Myocyte (in vitro differentiated cells): Measurements from ENCODE around the gene CLIP4. TPM values are rescaled to one million over a fixed set of nuclear protein-coding genes. Genes with fewer than 3 reads are reported as not detected.

ENCODE experiments used
- DNase-seq: peaks from one replicate; pipeline ENCODE4 v3.0.0-alpha.2; 2012; ENCODE audit warnings: low read depth
- total RNA-seq: library from RNA; depleted of rRNA; stranded (reverse); fragments of >200 nt; gene quantifications from 2 replicates; pipeline ENCODE4 v1.2.3, GENCODE V29; 2014

CLIP4 gene
- total RNA-seq, 1 donor from 2014 or later = 126 TPM

- DNase-seq = no peak
Observed at GRCh38 chr2:29186817-29187216, 71.6 kb downstream of the CLIP4 start.

- DNase-seq = no peak
Observed at GRCh38 chr2:29187926-29188325, 72.7 kb downstream of the CLIP4 start.

GRCh38 chr2:29189052-29189451 lies 73.8 kb downstream of the CLIP4 start:
- no peak for DNase-seq

- DNase-seq = no peak
Observed at GRCh38 chr2:29191817-29192216, 76.6 kb downstream of the CLIP4 start.

- DNase-seq = no peak
Observed at GRCh38 chr2:29192526-29192925, 77.3 kb downstream of the CLIP4 start.

- no peak for DNase-seq
Observed at GRCh38 chr2:29193111-29193510, 77.9 kb downstream of the CLIP4 start.

- no peak for DNase-seq
Observed at GRCh38 chr2:29193681-29194080, 78.5 kb downstream of the CLIP4 start.

GRCh38 chr2:29195796-29196195 lies 80.6 kb downstream of the CLIP4 start:
- no peak for DNase-seq

- DNase-seq = peak; percentile 53
Observed at GRCh38 chr2:29196792-29197788, 81.9 kb downstream of the CLIP4 start.

- no peak for DNase-seq
Observed at GRCh38 chr2:29201979-29202378, 86.8 kb downstream of the CLIP4 start.

GRCh38 chr2:29202819-29203495 lies 87.7 kb downstream of the CLIP4 start:
- DNase-seq = no peak

- DNase-seq = no peak
Observed at GRCh38 chr2:29206941-29207340, 91.7 kb downstream of the CLIP4 start.

- DNase-seq = no peak
Observed at GRCh38 chr2:29207352-29208148, 92.3 kb downstream of the CLIP4 start.

- DNase-seq = no peak
Observed at GRCh38 chr2:29209551-29209950, 94.3 kb downstream of the CLIP4 start.

- no peak for DNase-seq
Observed at GRCh38 chr2:29212009-29212408, 96.8 kb downstream of the CLIP4 start.

GRCh38 chr2:29213888-29214291 lies 98.7 kb downstream of the CLIP4 start:
- peak; percentile 10 for DNase-seq

- DNase-seq = no peak
Observed at GRCh38 chr2:29215073-29215472, 99.9 kb downstream of the CLIP4 start.

- DNase-seq = no peak
Observed at GRCh38 chr2:29215739-29216608, 100.8 kb downstream of the CLIP4 start.

- DNase-seq = no peak
Observed at GRCh38 chr2:29216609-29216909, 101.3 kb downstream of the CLIP4 start.

GRCh38 chr2:29218071-29218470 lies 102.9 kb downstream of the CLIP4 start:
- no peak for DNase-seq
